Measurements from ENCODE around the gene ARNT2.

ARNT2 gene

DNA sequence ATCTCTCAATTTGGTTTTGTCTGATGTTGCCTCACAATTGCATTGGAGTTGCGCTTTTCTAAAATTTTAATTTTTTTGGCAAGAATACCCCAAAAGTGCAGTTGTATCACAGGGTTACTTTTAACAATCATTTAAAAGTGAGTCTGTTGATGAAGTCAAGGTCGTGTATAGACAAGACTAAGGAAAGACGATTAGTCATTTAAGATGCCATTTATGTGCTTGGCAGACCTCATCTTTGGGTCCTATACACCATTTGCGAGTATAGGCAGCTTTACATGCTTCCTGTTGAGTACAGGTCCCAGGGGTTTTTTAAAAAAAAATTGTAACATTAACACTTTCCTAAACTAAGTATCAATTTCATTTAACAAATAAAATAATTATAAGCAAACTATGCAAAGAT lies 12.5 kb downstream of the ARNT2 start:
- TF ChIP-seq, protein P1, sequence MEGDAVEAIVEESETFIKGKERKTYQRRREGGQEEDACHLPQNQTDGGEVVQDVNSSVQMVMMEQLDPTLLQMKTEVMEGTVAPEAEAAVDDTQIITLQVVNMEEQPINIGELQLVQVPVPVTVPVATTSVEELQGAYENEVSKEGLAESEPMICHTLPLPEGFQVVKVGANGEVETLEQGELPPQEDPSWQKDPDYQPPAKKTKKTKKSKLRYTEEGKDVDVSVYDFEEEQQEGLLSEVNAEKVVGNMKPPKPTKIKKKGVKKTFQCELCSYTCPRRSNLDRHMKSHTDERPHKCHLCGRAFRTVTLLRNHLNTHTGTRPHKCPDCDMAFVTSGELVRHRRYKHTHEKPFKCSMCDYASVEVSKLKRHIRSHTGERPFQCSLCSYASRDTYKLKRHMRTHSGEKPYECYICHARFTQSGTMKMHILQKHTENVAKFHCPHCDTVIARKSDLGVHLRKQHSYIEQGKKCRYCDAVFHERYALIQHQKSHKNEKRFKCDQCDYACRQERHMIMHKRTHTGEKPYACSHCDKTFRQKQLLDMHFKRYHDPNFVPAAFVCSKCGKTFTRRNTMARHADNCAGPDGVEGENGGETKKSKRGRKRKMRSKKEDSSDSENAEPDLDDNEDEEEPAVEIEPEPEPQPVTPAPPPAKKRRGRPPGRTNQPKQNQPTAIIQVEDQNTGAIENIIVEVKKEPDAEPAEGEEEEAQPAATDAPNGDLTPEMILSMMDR (IDR thresholded peaks at IDR 0.05; ENCODE audit: low read depth, low read length, missing control alignments) = no peak
- H3K4me3 ChIP-seq (ENCODE audit: low read depth, low read length) = no peak overlapping the region
- in situ Hi-C loops (cut with HindIII; ENCODE audit: low sequenced_read_pairs) = no loop called here
- no peak for DNase-seq (ENCODE audit: low read depth)

DNA sequence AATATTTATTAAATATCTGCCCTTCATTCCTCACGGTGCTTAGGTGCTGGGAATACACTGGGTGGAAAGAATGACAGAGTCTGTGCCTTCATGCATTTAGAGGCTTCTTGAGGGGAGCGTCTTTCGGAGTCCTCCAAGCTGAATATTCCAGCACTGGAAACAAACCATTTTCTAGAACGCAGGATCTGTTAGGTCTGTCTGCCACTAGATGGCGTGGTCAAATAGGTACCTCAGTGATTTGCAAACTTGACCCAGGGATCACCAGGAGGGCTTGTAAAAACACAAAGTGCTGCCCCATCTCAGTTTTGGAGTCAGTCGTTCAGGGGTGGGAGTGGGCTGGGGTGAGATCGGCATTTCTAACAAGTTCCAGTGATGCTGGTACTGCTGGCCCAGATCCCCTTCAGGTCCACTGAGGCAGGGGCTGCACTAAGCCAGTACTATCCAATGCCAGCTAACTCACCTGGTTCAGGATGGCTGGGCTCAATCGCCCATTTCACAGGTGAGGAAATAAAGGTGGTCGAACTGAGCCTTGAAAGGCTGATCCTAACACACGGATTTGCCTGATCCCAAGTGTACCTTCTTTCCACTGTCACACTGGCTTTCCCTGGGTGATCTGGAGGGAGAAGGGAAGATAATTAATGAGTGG lies 14.8 kb downstream of the ARNT2 start:
- TF ChIP-seq, protein P1 (IDR thresholded peaks at IDR 0.05; ENCODE audit: low read depth, low read length, missing control alignments) = peak; percentile 84
- in situ Hi-C loops (cut with HindIII; ENCODE audit: low sequenced_read_pairs) = no loop called here
- no peak for DNase-seq (ENCODE audit: low read depth)
- no peak overlapping the region for H3K4me3 ChIP-seq (ENCODE audit: low read depth, low read length)

DNA sequence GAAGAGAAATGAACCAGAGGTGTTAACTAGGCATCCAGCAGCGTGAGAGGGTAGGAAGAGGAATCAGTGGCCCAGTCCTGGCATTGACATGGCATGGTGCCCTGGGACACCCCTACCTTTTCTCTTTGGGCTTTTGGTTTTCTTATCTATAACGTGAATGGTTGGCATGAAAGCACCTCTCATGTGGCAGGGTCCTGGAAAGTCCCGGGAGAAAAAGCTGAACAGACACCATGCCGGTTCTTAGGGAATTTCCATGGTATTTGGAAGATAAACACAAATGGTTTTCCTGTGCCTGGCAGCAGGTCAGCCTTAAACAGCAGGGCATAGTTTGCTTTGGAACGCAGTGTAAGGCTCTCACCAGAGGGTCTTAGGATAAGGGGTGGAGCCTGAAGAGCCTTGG lies 15.4 kb downstream of the ARNT2 start:
- DNase-seq (ENCODE audit: low read depth) = no peak
- H3K4me3 ChIP-seq (ENCODE audit: low read depth, low read length) = no peak overlapping the region
- in situ Hi-C loops (cut with HindIII; ENCODE audit: low sequenced_read_pairs) = no loop called here
- TF ChIP-seq, protein P1 (IDR thresholded peaks at IDR 0.05; ENCODE audit: low read depth, low read length, missing control alignments) = no peak

DNA sequence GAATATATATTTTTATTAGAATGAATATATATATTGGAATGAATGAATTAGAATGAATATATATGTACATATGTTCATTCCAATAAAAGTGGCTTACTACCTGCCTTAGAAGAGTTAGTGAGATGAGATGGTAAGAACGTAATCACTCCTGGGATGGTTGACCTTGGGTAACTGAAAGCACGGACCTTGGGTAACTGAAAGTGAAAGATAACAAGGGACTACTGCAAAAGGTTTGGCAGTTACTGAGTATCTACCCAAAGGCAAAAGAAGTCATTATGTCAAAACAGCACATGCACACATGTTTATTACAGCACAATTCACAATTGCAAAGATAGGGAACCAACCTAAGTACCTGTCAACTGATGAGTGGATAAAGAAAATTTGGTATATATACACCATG lies 16.5 kb downstream of the ARNT2 start:
- no peak for DNase-seq (ENCODE audit: low read depth)
- in situ Hi-C loops (cut with HindIII; ENCODE audit: low sequenced_read_pairs) = no loop called here
- no peak overlapping the region for H3K4me3 ChIP-seq (ENCODE audit: low read depth, low read length)
- TF ChIP-seq, protein P1 (IDR thresholded peaks at IDR 0.05; ENCODE audit: low read depth, low read length, missing control alignments) = no peak

DNA sequence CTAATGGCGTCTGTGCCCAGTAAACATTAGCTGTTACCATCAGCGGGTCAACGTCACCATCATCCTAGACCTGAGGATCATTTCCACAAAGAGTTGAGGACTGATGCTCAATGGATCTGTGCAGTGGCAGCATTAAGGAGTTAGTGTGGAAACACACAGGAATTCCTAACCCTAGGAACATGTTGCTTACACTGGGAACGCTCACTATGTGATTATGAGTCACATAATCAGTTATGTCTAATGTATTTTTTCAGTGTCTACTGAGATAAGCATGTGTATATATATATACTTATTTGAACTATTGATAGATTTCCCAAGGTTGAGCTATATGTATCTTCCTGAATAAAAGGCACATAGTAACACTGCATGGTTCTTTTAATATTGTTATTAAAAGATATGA lies 19.0 kb downstream of the ARNT2 start:
- H3K4me3 ChIP-seq (ENCODE audit: low read depth, low read length) = no peak overlapping the region
- TF ChIP-seq, protein P1 (IDR thresholded peaks at IDR 0.05; ENCODE audit: low read depth, low read length, missing control alignments) = no peak
- DNase-seq (ENCODE audit: low read depth) = no peak
- in situ Hi-C loops (cut with HindIII; ENCODE audit: low sequenced_read_pairs) = no loop called here

DNA sequence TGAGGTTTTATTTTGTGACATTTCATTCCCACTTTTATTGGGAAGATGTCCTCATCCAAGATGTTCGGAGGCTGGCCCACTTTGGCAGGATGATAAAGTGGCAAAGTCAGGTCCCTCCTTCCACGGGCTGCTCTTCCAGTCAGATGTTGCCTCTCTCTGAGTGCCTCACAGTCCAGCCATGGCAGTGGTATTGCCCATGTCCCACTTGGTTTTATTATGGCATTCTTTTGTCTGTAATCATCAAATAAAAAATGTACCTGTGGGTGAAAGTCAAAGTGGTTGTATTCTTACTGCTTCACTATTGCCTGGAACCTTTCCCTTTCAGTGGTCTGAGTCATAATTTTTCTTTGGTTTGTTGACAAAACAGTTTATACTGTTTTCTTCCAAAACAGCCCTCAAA lies 20.2 kb downstream of the ARNT2 start:
- TF ChIP-seq, protein P1 (IDR thresholded peaks at IDR 0.05; ENCODE audit: low read depth, low read length, missing control alignments) = no peak
- in situ Hi-C loops (cut with HindIII; ENCODE audit: low sequenced_read_pairs) = no loop called here
- no peak overlapping the region for H3K4me3 ChIP-seq (ENCODE audit: low read depth, low read length)
- no peak for DNase-seq (ENCODE audit: low read depth)

All from astrocyte of the cerebellum (primary cell).